ENCODE data around the gene TRIM66.
A peak's percentile ranks its signal among the peaks of the same experiment; 100 is the strongest.

TRIM66 gene, protein sequence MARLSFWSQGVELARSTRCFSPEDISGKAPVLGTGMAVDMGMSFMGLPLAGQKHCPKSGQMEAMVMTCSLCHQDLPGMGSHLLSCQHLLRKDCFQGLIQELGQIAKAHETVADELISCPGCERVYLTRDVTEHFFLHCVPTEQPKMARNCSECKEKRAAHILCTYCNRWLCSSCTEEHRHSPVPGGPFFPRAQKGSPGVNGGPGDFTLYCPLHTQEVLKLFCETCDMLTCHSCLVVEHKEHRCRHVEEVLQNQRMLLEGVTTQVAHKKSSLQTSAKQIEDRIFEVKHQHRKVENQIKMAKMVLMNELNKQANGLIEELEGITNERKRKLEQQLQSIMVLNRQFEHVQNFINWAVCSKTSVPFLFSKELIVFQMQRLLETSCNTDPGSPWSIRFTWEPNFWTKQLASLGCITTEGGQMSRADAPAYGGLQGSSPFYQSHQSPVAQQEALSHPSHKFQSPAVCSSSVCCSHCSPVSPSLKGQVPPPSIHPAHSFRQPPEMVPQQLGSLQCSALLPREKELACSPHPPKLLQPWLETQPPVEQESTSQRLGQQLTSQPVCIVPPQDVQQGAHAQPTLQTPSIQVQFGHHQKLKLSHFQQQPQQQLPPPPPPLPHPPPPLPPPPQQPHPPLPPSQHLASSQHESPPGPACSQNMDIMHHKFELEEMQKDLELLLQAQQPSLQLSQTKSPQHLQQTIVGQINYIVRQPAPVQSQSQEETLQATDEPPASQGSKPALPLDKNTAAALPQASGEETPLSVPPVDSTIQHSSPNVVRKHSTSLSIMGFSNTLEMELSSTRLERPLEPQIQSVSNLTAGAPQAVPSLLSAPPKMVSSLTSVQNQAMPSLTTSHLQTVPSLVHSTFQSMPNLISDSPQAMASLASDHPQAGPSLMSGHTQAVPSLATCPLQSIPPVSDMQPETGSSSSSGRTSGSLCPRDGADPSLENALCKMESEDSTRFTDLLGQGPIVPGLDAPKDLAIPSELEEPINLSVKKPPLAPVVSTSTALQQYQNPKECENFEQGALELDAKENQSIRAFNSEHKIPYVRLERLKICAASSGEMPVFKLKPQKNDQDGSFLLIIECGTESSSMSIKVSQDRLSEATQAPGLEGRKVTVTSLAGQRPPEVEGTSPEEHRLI (N-terminal part only)

GRCh38 chr11:8682303-8683114 is at the start of gene TRIM66, which contains the start of gene RPL27A:
Gene TRIM66 (minus strand): TSS chr11:8682665. CDS start chr11:8672274, 10,391 bp downstream.
Gene RPL27A (plus strand): TSS chr11:8682792. CDS start chr11:8682814, 22 bp downstream.
- H3K36me3 ChIP-seq (ENCODE audit: insufficient read depth, low read length) = peaks cover 28% of the 10 kb centered on the region; the same call in 1 of the 2 replicates
- H3K9me2 ChIP-seq (replicated peaks; ENCODE audit: low read depth, low read length) = no peaks in the 10 kb centered on the region
- H3K27me3 ChIP-seq (ENCODE audit: insufficient read depth, low read length, poor library complexity, severe bottlenecking) = peaks cover 6% of the 10 kb centered on the region
- H2AFZ ChIP-seq (ENCODE audit: low read length) = peak within 1 kb of the TSS; percentile 78
- H4K20me1 ChIP-seq (ENCODE audit: insufficient read depth, low read length, poor library complexity, severe bottlenecking) = peaks cover 37% of the 10 kb centered on the region
- H3K4me1 ChIP-seq (ENCODE audit: insufficient read depth, low read length, poor library complexity, severe bottlenecking) = peaks cover 27% of the 10 kb centered on the region
- peak within 1 kb of the TSS; percentile 89 for H3K4me2 ChIP-seq (ENCODE audit: low read depth, low read length, poor library complexity, severe bottlenecking)
- H3K79me2 ChIP-seq (ENCODE audit: insufficient read depth, low read length) = peaks cover 55% of the 10 kb centered on the region
- H3K9me3 ChIP-seq (ENCODE audit: insufficient read depth, low read depth, low read length) = no peaks in the 10 kb centered on the region
- peak within 1 kb of the TSS; percentile 99 for H3K9ac ChIP-seq (ENCODE audit: low read depth, low read length, poor library complexity, severe bottlenecking)
- TF ChIP-seq CTCF (conservative IDR thresholded peaks at IDR 0.05; ENCODE audit: low read length) = no peak
- TF ChIP-seq EZH2phosphoT487 (IDR thresholded peaks at IDR 0.05; ENCODE audit: borderline replicate concordance) = no peak
- H3F3A ChIP-seq (ENCODE audit: low read depth) = no peaks in the 10 kb centered on the region
- H3K4me3 ChIP-seq (ENCODE audit: low read length, poor library complexity, severe bottlenecking) = peak within 1 kb of the TSS; percentile 94

GRCh38 chr11:8731647-8732323 is 49.3 kb upstream of the TRIM66 start:
- Histone ChIP-seq H3K4me2 (ENCODE audit: low read depth, low read length, poor library complexity, severe bottlenecking) (peak overlapping the region; percentile 15), H2AFZ (ENCODE audit: low read length) (0 out of 2 replicates have a peak overlapping the region, but pooled peaks have one; percentile 38), H3F3A (ENCODE audit: low read depth) (no peaks in the 10 kb centered on the region), H3K36me3 (ENCODE audit: insufficient read depth, low read length) (no peaks in the 10 kb centered on the region), H3K79me2 (ENCODE audit: insufficient read depth, low read length) (no peaks in the 10 kb centered on the region), H3K9ac (ENCODE audit: low read depth, low read length, poor library complexity, severe bottlenecking) (no peak overlapping the region), H3K9me2 (replicated peaks; ENCODE audit: low read depth, low read length) (no peaks in the 10 kb centered on the region), H4K20me1 (ENCODE audit: insufficient read depth, low read length, poor library complexity, severe bottlenecking) (no peaks in the 10 kb centered on the region), H3K27me3 (ENCODE audit: insufficient read depth, low read length, poor library complexity, severe bottlenecking) (no peaks in the 10 kb centered on the region), H3K4me1 (ENCODE audit: insufficient read depth, low read length, poor library complexity, severe bottlenecking) (peaks cover 17% of the 10 kb centered on the region), H3K4me3 (ENCODE audit: low read length, poor library complexity, severe bottlenecking) (no peak overlapping the region), H3K9me3 (ENCODE audit: insufficient read depth, low read depth, low read length) (no peaks in the 10 kb centered on the region)
- TF ChIP-seq CTCF (conservative IDR thresholded peaks at IDR 0.05; ENCODE audit: low read length) (no peak), EZH2phosphoT487 (IDR thresholded peaks at IDR 0.05; ENCODE audit: borderline replicate concordance) (no peak)

Data from Loucy (cell line).